22Rv1 (cell line): ENCODE results near the gene SLC24A4.

Source experiments
- H3K27ac ChIP-seq: fragments of 450-650 bp; 2 replicates; pipeline ENCODE4 v1.5.1; 2017
- ZFX ChIP-seq: fragments of 450-650 bp; IDR thresholded peaks from 2 replicates; pipeline ENCODE4 v1.6.1; 2017; ENCODE audit warnings: antibody characterized with exemption, borderline replicate concordance
- TF ChIP-seq, protein P1 (sequence below): fragments of 450-650 bp; IDR thresholded peaks from 2 replicates; pipeline ENCODE4 v1.5.1; 2017; ENCODE audit warnings: mild to moderate bottlenecking

SLC24A4 gene

GRCh38 chr14:92443167-92443566, 120.2 kb downstream of the SLC24A4 start:
- no peak overlapping the region for H3K27ac ChIP-seq
- no peak for TF ChIP-seq ZFX
- TF ChIP-seq, protein P1, sequence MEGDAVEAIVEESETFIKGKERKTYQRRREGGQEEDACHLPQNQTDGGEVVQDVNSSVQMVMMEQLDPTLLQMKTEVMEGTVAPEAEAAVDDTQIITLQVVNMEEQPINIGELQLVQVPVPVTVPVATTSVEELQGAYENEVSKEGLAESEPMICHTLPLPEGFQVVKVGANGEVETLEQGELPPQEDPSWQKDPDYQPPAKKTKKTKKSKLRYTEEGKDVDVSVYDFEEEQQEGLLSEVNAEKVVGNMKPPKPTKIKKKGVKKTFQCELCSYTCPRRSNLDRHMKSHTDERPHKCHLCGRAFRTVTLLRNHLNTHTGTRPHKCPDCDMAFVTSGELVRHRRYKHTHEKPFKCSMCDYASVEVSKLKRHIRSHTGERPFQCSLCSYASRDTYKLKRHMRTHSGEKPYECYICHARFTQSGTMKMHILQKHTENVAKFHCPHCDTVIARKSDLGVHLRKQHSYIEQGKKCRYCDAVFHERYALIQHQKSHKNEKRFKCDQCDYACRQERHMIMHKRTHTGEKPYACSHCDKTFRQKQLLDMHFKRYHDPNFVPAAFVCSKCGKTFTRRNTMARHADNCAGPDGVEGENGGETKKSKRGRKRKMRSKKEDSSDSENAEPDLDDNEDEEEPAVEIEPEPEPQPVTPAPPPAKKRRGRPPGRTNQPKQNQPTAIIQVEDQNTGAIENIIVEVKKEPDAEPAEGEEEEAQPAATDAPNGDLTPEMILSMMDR, result no peak

GRCh38 chr14:92443741-92444140, 120.8 kb downstream of the SLC24A4 start:
- TF ChIP-seq, protein P1, result no peak
- no peak for TF ChIP-seq ZFX
- H3K27ac ChIP-seq, result no peak overlapping the region

DNA sequence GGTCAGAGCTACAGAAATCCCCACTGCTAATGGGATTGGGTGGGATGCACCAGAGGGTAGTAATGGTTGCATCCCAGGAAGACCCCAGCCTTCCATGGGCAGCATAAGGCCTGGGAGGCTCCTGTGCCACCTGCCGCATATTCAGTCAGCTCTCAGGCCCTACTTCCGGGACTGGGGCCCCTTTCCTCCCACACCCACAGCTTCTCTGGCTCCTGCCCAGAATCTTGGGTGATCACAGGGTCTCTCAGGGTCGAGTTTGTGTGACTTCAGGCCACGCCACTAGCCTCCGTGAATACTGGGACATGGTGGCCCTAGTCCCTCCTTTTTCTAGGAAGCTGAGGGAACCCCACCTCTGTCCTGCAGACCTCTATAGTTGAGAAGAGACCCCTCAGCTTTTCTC, 123.8 kb downstream of the SLC24A4 start:
- no peak for TF ChIP-seq ZFX
- TF ChIP-seq, protein P1, result no peak
- no peak overlapping the region for H3K27ac ChIP-seq

DNA sequence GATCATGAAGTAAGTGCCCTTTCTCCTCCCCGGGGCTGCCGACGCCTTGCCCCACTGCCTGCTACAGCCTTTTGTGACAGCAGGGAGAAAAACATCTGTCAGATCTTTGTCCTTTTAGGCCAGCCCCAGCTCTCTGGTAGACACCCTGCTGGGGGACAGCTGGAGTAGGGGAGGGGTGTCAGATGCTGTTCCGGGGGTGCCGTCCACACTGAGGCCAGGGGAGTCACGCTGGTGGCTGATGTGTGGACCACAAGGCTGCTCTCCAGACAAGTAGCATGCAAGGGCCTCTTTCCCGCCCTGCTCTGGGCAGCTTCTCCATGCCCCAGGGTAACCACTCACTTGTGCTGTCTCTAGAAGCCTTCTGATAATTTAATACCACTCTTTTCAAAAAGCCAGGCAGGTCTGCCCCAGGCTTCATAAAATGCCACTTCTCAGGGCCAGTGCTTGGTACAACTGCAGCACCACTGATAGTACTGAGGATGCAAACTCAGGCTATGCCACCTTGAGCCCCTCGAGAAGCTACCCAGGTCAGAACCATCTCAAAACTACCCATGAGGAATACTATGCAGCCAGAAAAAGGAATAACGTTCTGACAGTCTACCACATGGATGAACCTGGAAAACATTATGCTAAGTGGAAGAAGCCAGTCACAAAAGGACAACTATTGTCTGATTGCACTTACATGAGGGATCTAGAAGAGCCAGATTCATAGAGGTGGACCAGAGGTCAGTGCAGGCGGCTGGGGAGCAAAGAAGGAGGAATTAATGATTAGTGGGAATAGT, 124.6 kb downstream of the SLC24A4 start:
- no peak overlapping the region for H3K27ac ChIP-seq
- TF ChIP-seq, protein P1, result no peak
- no peak for TF ChIP-seq ZFX

DNA sequence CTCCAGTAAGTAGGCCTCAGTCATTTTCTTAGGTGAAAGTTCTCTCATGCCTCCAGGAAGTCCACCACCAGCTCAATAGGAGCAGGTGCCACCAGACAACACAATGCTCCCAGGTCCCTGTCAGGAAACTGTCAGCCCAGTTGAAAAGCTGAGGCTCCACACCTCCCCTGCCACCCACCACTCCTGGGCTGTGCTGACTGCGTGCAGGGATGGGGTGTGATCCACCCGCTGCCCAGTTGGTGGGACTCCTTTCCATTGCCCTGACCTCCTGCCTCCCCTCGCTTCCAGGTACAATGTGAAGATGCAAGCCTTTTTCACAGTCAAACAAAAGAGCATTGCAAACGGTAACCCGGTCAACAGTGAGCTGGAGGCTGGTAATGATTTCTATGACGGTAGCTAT, 125.8 kb downstream of the SLC24A4 start:
- no peak overlapping the region for H3K27ac ChIP-seq
- TF ChIP-seq, protein P1, result no peak
- no peak for TF ChIP-seq ZFX

DNA sequence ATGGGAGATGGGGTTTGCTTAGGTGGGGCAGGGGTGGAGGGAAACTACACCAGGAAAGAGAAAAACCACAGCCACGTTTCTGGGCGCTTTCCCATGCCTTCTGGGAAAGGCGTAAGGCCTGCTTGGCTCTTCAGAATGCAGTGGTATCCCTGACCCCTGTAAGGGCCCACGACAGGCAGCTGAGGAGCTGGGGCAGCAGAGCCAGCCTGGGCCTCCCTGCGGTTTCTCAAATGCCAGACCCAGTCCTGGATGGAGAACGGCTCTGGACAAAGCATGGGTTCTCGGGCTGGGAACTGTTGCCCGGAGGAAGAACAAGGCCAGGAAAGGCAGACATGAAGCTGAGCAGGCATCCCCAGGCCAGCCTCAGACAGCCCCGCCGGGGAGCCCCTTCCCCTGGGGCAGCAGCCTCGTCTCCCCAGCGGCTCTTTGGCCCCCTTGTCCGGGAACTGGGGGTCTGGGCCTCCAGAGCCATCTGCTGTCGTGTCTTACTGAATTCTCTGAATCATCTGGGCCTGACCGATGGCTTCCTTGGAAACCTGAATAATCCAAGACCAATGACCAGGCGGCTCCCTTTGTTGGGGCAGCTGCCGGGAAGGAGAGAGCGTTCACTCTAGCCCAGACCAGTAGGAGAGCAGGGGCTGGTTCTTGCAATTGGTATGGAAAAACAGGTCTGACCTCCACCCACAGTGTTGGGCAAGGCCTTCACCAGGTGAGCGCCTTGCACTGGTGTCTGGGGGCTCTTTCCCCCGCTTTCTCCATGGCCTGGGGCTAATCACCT, 126.6 kb downstream of the SLC24A4 start:
- no peak overlapping the region for H3K27ac ChIP-seq

More for the DNA sequence above, 126.6 kb downstream of the SLC24A4 start:
- TF ChIP-seq, protein P1, result no peak
- TF ChIP-seq ZFX, result no peak
